Vagina (tissue), 2 donors: ENCODE results near the gene PANK4.

Source experiments
- POLR2A ChIP-seq, 2 donors: fragments of 450-650 bp; IDR thresholded peaks; one replicate each; pipeline ENCODE4 v1.6.1; 2017; ENCODE audit warnings: antibody characterized with exemption in 2 of 2, mild to moderate bottlenecking in 2 of 2, moderate library complexity in 2 of 2
- POLR2AphosphoS5 ChIP-seq, 2 donors: sonication (generic); formaldehyde crosslinking; IDR thresholded peaks; one replicate each; pipeline ENCODE4 v1.9.0; 2017; ENCODE audit warnings: antibody characterized with exemption in 2 of 2, mild to moderate bottlenecking in 2 of 2, low read depth in 1 of 2; ENCODE audit not compliant: insufficient read depth in 1 of 2
- TF ChIP-seq, protein P1 (sequence below), 3 experiments: fragments of 450-650 bp in 2 of 3; fragments of 200-600 bp in 1 of 3; sonication (generic) in 1 of 3; IDR thresholded peaks; one replicate each; pipeline ENCODE4 v1.5.1; 2017 to 2019; ENCODE audit warnings: antibody characterized with exemption in 3 of 3, mild to moderate bottlenecking in 2 of 3, moderate library complexity in 2 of 3

DNA sequence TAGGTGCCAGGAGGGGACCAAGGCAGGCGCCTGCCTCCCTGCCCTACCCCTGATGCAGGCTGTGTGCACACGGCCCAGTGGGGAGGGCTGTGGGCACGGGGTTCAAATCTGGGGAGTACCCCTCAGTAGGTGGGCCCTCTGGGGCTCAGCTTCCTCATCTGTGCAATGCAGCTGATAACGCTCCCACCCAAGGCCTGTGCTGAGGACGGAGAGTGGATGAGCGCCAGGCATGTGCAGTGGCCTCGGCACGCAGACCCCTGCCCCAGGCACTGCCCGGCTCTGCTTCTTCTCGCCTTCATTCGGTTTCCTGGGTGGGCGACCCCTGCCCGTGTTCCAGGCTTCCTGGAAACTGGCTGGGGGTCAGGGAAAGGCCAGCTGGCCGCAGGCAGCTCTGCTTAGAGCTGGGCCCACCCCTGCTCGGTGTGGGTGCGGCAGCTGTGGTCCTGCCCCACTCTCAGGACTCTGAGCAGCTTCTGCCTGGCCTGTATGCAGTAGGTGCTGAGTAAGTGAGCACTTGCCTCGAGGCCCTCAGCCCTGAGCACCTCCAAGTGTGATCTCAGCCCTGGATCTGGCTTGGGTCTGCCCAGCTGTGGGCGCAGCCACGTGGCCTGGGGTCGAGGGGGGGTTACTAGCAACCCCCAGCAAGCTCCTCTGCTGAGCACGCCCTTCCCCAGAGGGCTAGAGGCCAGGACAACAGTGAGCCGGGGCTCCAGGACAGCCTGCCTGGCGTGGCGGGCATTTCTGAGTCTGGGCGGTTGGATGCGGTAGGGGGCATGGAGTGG lies 17.9 kb upstream of the PANK4 start:
- TF ChIP-seq, protein P1, sequence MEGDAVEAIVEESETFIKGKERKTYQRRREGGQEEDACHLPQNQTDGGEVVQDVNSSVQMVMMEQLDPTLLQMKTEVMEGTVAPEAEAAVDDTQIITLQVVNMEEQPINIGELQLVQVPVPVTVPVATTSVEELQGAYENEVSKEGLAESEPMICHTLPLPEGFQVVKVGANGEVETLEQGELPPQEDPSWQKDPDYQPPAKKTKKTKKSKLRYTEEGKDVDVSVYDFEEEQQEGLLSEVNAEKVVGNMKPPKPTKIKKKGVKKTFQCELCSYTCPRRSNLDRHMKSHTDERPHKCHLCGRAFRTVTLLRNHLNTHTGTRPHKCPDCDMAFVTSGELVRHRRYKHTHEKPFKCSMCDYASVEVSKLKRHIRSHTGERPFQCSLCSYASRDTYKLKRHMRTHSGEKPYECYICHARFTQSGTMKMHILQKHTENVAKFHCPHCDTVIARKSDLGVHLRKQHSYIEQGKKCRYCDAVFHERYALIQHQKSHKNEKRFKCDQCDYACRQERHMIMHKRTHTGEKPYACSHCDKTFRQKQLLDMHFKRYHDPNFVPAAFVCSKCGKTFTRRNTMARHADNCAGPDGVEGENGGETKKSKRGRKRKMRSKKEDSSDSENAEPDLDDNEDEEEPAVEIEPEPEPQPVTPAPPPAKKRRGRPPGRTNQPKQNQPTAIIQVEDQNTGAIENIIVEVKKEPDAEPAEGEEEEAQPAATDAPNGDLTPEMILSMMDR (IDR thresholded peaks at IDR 0.05) = no peak
- TF ChIP-seq POLR2A (IDR thresholded peaks at IDR 0.05) (no peak), POLR2AphosphoS5 (IDR thresholded peaks at IDR 0.05; ENCODE audit: insufficient read depth in 1 of 2, low read depth in 1 of 2) (no peak)
